HG02588 (cell line): ENCODE measurements around the gene UROC1.

Experiments used
- ATAC-seq: cut with Tn5 transposase; IDR thresholded peaks from one replicate; pipeline ENCODE4 v1.9.1; 2021; ENCODE audit warnings: mild to moderate bottlenecking, moderate library complexity; ENCODE audit not compliant: unreplicated experiment

The UROC1 gene

DNA sequence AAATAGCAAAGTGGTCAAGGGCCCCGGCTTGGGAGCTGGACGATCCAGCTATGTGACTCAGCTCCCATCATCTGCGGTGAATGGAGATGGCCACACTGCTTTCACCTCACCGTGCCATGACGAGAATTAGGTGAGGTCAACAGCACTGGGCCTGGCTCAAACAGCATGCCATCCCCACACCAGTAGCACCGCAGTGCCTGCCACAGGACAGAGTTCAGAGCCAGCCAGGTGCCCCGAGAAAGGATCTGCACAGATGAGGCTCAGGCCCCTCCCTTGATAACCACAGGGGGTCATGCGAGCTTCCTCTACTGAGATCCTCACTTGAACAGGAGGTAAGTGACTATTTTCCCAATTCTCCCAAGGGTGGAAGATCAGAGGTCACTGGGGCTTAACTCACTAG lies 71.3 kb downstream of the UROC1 start:
- no peak for ATAC-seq

DNA sequence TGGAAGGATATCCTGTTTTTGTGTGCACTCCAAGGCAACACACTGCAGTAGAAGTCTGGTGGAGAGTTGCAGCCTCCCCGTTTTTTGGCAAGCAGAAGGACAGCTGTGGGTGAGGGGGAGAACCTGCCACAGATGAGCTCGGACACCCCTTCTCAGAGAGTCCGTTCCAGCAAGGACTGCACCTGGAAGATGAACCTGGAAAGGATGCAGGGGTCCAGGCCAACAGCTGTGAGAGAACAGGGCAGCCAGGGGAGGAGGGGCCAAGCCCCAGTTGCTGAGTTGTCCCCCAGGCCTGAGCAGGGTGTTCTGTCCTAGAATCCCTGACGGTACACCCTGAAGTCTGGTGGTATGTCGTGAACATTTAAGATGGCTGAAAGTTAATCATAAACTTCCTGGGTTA lies 72.1 kb downstream of the UROC1 start:
- no peak for ATAC-seq

DNA sequence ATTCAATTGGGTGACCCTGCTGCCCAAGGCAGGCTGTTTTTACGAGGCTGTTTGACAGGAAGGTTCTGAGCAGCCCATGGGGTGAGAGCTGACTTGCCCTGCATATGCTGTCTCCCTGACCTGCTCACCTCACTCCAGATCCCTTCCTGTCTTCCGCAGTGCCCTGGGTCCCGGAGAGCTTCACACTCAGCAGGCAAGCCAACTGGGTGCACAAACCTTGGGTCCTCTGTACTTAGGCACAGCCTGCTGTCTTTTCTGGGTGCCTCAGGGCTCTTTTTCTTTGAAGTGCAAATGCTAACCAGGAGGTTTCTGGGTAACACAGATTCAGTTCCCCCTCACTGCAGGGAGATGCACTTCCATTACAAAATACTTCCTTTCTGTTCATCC lies 74.7 kb downstream of the UROC1 start:
- ATAC-seq, result no peak

DNA sequence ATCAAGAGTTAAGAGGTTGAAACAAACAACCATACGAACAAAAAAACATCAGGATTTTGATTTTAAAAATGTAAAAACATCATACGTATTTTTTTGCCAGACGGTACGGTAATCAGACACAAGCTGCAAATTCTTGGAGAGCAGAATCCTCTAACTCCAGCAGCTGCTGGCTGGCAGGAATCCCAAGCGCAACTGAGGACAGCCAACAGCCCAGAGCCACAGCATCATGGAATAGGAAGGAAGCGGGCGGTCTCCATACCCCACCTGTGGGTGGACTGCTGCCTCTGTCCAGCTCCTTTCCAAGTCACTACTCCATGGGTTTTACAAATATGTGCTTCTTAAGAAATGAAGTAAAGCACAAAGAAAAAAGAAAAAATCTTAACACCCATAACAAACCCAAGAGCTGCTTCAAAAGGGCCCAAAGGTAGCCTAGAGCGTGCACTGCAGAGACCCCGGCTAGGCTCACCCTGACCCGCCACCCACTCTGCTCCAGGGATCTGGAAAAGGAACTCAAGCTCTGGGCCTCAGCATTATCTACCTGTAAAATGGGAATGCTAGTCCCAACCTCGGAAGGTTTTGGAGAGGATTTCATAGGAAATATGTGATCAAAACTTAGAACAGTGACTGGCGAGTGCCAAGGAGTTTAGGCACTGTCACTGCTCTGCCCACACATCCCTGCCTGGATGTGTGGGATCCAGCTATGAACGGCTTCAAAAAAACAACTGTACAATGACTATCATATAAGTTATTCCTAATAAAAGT lies 75.3 kb downstream of the UROC1 start:
- no peak for ATAC-seq

DNA sequence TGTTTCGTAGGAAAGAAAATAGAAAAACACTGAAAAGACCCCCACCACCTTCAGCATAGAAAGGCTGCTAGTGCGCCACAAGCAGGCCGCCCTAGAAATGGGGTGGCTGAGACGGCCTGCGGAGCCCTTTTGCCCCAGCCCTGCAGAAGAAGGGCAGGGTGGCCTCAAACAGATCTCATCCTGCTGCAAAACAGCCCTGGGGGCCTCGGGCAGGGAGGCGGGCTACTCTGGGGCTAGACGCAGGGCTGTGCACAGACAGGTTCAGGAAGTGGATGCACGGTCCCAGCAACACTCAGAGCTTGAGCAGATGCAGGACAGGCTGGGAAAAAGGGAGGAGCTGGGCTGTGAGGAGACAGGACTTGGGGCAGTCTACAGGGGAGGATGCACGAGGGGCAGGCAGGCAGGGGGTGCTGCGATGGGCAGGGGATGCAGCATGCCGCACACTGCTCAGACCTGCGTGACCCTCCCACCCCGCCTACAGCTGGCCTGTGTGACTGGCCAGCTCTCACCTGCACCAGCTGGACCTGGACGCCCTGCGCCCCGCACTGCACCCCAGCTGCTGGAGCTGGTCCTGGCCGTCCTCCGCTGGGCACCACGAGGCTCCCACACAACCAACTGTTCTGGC lies 76.2 kb downstream of the UROC1 start:
- no peak for ATAC-seq

DNA sequence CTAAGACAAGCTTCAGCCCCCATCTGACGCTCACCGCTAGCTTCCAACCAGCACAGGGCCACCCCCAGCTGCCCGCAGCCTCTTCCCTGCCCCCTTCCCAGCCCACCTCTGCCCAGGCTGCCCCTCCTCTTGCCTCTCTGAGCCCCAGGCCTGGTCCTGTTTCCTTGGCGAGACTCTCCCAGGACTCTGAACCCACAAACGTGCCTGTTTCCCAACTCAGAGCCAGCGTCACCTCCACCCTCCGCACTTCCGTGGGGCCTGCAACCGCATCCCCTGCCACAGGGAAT lies 76.9 kb downstream of the UROC1 start:
- no peak for ATAC-seq

DNA sequence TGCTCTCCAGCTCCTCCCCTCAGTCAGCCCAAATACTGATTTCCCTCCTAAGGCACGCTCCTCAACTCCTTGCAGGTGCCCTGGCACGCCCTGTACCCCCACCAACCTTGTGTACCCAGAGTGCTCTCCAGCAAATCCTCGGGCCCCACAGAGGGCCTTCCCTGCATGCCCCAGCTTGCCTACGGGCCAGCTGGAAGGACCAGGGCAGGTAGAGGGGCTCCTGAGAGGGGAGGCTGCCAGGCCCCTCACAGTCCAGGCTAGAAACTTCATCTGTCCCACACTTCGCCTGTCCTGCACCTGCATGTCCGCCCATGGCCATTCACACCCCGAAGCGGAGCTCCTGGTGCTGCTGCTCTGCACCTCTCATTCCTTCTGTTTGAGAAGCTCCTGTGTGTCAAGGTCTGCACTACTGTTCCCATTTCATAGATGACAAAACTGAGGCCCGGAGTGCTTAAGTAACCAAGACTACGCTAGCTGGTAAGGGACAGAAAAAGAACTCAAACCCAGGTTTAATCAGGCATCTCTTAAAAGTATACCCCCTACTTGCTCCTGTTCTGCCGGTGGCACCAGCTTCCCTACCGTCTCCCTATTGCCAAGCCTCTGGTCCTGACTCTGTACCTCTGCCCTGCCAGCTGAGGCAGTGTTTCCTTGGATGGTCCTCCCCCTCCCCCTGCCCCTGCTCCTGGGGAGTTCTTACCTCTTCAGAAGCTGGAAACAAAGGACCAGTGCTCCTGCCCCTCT lies 77.4 kb downstream of the UROC1 start:
- no peak for ATAC-seq

DNA sequence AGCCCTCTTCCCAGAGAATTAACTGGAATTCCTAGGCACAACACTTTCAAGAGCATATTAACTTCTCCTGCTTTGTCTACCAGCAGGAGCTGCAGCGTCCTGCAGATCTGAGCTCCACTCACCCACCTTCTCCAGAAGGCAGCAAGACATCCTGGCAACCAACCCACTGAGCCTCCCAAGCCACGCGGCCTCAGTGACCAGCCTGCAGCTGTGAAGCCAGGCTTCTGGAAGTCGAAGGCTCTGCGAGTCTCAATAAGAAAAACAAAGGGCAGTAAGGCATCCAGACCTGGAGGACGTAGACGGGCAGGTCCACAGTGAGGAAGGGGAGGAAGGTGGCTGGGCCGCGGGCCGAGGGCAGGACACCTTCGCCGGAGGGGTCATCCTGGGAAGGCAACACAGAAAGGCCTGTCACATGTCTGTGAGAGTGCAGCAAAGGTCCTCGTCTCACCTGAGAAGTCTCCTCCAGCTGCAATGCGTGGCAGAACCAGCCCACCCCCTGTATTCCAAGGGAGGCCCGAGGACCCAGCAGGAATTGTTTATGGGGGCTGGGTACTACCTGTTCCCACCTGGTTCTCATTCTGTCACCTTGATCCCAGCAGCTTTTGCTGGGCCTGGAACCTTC lies 78.1 kb downstream of the UROC1 start:
- no peak for ATAC-seq

DNA sequence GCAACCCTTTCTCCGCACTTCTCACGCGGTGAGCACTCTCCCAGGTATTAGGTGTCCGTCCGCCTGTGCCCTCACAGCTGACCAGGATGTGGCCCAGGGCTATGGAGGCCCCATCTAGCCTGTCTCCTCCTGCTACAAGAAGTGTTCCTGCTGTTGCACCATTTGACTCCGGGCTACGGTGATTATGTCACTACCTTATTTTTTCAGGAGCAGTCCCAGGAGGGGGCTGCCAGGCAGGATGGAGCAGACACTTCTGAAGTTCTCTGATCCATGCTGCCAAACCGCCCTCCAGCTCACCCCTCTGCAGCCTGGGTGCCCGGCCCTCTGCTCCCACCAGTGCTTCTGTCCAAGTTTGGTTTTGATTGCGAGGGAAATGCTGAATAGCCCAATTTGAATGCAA lies 78.8 kb downstream of the UROC1 start:
- ATAC-seq, result no peak

DNA sequence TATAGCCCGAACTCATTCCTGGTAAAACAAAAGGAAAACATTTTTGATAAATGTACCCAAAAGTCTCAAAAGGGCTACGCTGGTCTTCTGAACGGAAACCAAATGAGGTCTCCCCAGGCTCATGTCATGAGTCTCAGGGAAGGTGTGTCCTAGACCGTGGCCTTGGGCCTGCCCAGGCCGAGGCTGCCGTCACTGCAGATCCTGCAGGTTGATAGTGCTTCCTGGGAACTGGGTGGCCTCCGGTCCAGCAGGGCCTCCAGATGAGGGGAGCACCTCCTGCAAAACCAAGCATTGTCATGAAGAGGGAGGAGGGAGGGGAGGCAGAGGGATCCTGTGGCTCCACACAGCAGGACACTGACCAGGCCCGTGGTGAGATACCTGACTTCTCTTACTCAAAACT lies 79.4 kb downstream of the UROC1 start:
- ATAC-seq, result no peak

DNA sequence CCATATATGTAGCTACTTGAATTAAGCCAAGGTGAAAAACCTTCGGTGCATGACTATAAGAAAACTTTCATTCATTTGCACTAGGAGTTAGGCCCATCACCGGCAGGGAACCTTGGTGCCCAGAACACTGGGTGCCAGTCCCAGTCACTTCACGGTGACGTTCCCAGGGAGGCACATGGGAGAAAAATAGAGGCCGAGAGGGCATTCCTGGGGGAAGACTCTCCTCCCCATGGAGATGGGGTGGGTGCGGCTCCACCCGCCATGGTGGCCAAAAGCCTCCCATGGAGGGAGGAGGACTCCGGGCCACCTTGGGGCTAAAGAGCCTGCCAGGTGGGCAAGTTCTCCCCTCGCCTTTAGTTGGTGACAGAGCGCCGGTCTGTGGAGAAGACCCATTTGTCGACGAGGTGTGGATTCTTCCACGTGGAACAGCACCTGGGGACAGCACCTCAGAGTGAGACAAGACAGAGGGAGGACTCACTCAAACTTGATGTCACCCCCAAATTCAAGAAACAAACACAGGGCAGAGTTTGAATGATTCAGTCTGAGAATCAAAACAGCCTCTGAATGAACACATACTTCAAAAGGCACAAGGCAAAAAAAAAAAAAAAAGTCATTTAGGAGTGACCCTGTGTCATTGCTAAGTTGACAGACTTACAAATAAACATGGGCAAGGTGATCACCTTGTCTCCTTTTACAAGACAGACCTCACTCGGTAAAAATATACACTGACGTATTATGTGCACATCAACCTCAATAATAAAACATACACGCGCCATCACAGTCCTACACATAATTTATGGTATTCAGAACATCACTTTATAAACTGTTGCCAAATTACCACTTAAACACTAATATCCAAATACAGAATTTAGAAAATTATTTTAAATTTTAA lies 80.5 kb downstream of the UROC1 start:
- no peak for ATAC-seq

DNA sequence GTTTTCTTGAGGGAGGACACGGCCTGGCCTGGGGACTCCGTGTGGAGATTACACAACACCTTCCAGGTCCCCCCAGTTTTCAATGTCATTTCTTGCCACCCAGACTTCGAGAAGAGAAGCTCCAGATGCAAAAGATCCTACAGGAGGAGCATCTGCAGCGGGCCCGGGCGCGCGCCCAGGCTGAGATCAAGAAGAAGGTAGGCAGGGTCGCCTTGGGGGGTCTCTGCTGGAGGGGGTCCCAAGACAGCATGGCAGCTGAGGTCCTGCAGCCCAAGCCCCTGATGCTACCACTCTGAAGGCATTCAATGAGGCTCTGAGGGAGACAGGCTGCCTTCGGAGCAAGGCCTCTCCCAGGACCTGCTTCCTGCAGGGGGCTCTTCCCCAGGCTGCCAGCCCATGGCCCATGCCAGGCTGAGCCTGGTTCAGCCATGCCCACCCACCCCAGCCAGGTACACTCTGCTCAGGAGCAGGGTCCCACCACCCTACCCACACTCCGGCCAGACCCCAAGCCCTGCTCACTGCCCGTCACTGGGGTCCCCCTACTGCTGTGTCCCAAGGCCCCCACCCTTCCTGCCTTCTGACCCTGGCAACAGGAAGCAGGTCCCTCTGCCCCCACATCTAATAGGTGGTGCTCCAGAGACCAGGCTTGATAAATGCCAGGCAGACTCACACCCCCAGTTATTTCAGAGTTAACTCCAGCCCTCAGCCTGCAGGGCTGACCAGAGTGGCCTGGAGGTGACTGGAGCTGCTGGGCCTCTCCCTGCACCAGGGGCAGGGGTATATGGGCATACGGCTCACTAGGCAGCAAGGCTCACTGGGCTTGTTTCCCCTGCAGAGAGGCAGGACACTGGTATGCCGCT lies 81.9 kb downstream of the UROC1 start:
- no peak for ATAC-seq

DNA sequence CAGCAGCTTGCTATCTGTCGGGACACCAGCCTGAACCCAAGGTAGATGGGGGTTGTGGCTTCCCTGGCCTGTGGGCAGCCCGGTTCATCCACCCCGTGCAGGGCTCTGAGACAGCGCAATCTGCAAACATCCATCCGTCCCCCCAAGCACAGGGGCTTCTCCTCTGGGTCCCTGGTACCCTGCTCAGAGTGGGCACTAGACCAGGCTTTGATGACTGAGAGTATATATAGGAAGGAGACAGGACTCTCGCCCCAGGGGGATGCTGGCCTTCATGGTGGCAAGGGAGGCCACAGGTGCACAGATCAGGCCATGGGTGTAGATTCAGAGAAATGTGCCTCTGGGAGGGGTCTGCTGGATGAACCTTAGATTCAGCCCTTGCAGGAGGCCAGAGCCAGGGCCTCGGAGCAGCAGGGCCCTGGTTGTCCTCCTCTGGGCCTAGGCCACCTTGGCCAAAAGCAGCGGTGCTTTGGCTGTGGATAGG lies 82.6 kb downstream of the UROC1 start:
- no peak for ATAC-seq

DNA sequence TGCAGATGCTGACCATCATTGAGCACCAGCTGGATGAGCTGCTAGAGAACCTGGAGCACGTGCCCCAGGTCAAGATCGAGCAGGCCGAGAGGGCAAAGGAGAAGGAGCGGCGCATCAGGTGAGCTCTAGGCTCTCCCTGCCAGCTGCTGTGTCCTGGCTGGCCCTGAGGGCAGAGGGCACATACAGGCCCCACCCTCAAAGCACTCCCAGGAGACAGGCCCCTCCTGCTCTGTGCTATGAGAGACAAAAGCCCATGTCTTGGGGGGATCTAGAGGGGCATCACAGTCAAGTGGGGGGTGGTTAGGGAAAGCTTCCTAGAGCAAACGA lies 83.3 kb downstream of the UROC1 start:
- ATAC-seq, result no peak

DNA sequence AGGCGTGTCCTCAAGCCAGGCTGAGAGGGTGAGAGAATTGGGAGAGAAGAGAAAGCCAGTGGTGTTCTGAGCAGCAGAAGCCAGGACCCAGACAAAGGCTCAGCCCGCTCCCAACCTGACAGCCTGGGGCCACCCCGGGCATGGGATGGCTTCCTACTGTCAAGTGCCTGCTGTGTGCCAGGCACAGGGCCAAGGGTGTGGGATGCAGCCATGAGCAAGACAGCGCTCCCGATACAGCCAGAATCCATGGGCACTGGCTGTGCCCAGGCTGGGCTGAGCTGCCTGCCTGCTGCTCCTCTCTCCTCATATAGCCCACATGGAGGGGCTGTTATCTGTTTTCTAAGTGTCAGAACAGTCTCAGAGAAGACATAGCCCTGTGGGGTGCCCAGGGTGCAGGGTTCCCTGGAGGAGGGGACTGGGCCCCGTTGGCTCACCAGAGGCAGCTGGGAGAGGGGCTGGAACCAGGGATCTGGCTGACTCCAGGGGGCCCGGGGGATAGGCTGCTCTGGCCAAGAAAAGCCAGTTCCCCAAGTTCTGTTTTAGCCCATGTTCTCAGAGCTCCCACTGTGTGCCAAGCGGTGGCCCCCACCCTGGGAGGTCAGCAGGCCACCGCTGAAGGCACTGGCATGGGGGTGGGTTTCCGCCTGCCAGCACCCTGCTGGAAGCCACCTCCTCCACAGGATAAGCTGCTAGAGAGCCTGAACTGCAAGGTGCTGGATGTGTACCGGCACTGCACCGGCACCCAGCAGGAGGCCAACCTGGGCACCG lies 83.9 kb downstream of the UROC1 start:
- ATAC-seq, result no peak

DNA sequence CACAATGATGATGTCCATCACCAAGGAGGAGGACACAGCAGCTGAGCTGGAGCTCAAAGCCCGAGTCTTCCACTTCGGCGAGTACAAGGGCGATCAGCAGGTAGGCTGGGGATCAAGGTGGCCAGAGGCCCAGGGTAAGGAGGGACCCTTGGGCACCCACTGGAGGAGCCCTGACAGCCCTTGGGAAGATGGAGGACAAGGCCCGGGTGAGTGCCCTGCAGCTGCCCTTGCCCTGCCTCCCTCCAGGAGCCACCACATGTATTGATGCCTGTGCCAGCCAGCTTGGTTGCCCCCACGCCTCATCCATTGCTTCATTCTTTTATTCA lies 84.5 kb downstream of the UROC1 start:
- ATAC-seq, result no peak

DNA sequence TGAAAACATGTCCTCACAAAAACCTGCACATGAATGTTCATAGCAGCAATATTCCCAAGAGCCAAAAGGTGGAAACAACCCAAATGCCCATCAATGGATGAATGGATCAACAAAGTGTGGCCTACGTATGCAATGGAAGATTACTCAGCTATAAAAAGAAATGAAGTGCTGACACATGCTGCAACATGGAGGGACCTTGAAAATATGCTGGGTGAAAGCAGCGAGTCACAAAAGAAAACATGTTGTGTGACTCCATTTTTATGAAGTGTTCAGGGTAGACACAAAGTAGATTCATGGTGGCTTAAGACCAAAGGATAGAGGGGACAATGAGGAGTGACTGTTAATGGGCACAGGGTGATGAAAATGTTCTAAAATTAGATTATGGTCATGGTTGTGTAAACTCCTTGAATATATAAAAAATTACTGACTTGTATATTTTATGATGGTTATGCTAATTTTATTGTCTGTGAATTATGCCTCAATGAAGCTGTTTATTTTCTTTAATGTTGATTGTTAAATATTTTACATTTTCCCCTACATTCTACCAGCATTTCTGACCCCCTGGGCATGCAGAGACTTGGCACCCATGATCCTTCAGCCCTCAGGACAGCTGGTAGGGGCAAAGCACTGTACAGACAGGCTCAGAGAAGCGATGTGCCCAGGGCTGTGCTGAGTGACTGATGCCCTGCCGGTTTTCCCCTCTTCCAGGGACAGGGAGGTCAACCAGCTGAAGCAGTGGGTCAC lies 85.0 kb downstream of the UROC1 start:
- ATAC-seq, result no peak
